Transverse colon (tissue), 4 donors: ENCODE measurements around the gene UBAP2L.

ENCODE experiments used
- CTCF ChIP-seq, 5 experiments: fragments of 200-600 bp in 3 of 5; fragments of 450-650 bp in 2 of 5; sonication (generic) in 3 of 5; IDR thresholded peaks; 1 replicate in 2 of 5; 2 replicates in 3 of 5; pipeline ENCODE4 v1.5.1; 2016 to 2017; ENCODE audit warnings: antibody characterized with exemption in 5 of 5, inconsistent platforms in 3 of 5, mild to moderate bottlenecking in 2 of 5, moderate library complexity in 1 of 5
- EP300 ChIP-seq: sonication (generic); formaldehyde crosslinking; IDR thresholded peaks from one replicate; pipeline ENCODE4 v1.6.1; 2017; ENCODE audit warnings: antibody characterized with exemption, low read depth
- POLR2A ChIP-seq: fragments of 450-650 bp; IDR thresholded peaks from one replicate; pipeline ENCODE4 v1.6.1; 2016; ENCODE audit warnings: antibody characterized with exemption, mild to moderate bottlenecking, moderate library complexity
- POLR2AphosphoS5 ChIP-seq, 3 donors: sonication (generic); formaldehyde crosslinking; IDR thresholded peaks; one replicate each; pipeline ENCODE4 v1.6.1; 2016; ENCODE audit warnings: antibody characterized with exemption in 3 of 3

GRCh38 chr1:154253671-154254070 is 32.9 kb downstream of the UBAP2L start:
- TF ChIP-seq CTCF (IDR thresholded peaks at IDR 0.05) (no peak), POLR2AphosphoS5 (IDR thresholded peaks at IDR 0.05) (no peak), POLR2A (no peak), EP300 (no peak)
